Amniotic epithelial cell (primary cell): ENCODE data around the gene CNBD2.
"Not testable (repeated sequence)": the region's sequence is repeated elsewhere in the genome, so short reads cannot be mapped to it uniquely, and the experiment has no call there.

Experiments
- DNase-seq: peaks from one replicate; pipeline ENCODE4 v3.0.0-alpha.2; 2010; ENCODE audit warnings: low read depth

Gene CNBD2

DNA sequence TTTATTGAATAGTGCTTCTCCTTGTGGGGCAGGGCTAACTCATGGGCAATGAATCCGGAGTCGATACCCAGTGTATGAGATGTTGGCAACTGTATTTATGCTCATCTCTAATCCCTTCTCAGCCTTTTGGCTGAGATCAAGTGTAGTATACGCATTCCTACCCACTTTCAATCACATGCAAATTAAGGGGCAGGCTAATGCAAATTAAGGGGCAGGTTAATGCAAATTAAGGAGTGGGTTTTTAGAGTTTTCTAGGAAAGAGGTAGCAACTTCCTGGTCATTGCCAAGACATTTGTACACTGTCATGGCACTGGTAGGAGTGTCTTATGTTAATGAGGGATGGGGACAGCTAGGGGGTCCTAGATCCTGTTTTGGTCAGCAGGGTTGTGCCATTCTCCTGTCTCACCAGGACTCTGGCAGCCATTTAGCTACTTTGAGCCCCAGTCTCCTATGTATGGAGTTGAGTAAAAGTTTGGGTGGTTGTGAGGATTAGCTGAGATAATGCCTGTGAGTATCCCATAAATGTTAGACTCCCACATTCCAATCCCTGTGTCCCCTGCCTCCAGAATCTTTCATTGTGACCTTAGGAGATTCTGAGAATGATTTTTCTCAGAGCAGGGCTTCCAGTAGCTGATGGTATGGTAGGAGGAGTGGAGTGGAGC lies at the start of gene CNBD2:
CNBD2 (plus strand) TSS at position 612 of the 662 bp plus-strand sequence. CDS start 173 bp downstream, outside the sequence.
- no peak for DNase-seq

DNA sequence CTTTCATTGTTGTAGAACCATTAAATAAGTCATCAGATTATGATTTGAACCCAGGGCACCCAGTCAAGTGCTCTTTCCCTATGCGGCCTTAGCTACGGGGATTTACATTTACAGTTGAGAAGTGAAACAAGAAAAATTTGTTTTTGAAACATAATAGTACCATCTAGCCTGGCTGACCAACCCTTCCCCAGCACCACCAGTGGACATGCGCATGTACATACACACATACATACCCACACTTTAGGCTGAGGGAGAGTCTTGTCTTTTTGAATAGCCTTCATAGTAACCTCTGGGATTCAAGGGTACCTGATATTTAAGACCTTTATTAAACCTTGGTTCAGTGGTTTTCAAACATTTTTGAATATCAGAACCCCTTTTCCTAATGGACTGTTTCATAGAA lies 47.9 kb upstream of the CNBD2 start:
- DNase-seq = no peak

DNA sequence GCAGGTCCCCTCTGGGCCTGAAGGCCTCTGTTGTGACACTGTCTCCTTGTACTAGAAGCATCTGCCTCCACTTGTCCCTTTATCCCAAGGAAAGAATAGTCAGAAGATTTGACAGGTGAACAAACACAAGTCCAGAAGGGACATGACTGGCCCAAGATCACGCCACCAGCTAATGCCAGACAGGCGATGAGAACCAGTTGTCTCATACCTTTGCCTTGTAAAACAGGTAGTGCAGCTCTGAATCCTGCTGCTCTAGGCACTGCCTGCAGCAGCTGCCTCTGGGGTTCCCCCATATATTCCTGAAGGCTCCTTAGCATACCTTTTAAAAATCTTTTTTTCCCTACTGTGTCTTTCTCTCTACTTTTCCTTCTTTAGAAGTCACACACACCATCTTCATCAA lies 39.1 kb upstream of the CNBD2 start:
- DNase-seq = no peak

DNA sequence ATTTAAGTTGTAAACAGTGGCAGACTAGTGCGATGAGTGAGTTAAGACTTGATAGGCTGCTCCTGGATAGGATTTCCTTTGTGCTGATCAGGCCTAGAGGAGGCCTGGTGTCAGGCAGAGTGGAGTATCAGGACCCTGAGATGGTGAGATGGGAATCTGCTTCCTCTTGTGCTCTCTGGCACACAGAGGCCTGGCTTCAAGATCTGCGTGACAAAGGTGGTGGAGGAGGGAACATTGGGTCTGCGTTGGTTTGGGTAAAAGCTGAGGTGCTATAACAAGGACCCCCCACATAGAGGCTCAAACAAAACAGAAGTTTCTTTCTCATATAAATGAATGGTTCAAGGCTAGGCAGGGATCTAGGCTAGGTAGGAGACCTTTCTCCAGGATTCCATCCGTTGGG lies 34.3 kb upstream of the CNBD2 start:
- no peak for DNase-seq

DNA sequence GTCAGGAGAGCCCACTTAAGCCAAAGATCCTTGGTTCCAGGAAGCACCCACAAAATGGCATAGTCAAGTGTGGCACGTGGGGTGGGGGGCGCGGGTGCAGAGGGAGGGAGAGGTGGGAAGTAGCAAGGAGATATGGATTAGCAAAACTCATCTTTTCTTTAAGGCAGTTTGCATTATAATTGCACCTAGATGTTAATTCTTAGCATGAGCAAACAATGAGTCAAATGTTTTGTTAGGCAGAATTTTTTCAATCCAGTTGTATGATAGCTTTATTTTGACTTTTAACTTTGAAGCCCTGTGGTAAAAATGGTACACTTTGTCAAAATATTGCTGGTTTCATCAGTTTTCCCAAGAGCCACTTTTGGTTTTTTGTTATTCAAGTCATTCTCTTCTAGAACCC lies 29.1 kb upstream of the CNBD2 start:
- DNase-seq = no peak

DNA sequence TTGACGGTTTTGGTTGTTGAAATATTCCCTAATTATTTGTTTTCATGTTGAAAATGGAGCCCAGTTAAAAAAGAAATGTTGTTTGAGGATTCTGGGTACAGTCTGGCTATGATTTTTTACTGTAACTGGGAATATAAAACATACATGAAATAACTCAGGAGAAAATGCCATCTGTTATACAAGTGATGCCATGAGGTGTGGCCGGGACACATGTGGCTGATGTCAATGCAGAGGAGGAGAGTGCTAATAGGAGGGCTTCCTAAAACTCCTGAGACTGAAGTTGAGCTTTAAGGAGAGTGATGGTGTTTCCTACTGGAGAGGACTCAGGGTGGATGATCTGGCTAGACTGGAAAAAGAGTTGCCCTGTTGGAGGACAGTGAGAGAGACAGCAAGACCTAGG lies 26.8 kb upstream of the CNBD2 start:
- DNase-seq = no peak

DNA sequence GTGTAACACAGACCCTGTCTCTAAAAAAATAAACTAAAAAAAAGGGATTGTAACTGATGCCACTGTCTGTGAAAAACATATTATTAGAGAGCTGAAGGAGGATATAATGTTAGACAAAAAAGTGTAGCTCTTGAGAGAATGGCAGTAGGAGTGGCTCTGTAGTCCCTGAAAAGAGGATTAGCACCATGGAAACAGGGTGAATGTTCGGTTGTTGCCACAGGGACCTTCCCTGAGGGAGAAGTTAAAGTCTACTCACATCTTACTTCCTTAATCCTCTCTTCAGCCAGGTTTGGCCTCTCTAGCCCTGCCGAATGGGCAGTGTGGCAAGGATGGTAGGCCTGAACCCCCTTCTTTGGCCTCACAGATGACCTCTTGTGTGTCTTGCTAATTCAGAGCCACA lies 26.1 kb upstream of the CNBD2 start:
- DNase-seq = no peak

DNA sequence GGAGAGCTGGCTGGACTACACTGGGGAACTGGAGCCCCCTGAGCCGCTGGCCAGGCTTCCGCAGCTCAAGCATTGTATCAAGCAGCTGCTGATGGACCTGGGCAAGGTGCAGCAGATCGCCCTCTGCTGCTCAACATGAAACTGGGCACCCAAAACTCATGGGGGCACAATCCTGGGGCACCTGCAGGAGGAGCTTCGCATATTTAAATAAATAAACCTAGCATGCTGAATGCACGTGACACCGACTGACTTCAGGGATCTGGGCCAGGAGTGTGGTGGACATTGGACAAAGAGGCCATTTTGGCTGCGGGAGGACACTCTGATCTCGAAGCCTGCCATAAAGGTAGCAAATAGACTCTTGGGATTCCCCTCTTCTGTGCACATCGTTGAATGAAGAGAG lies 20.9 kb upstream of the CNBD2 start:
- peak; percentile 32 for DNase-seq

DNA sequence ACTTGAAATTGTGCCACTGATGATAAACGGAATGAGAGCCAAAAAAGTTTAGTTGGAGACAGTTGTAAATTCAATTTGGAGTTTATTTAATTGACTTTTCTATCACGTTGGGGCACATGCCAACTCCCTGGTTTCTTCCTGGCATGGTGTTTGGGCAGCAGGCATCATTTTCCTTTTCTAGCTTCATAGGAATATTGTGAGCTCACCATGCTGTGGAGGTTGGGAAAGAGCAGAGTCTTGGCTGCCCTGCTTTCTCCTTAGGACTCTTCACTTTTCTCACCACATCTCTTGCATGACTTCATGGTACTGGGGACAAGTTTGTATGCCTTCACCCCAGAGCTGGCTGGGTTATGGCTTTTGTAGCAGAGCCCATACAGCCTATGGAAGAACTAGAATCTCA lies 20.5 kb upstream of the CNBD2 start:
- DNase-seq = no peak

DNA sequence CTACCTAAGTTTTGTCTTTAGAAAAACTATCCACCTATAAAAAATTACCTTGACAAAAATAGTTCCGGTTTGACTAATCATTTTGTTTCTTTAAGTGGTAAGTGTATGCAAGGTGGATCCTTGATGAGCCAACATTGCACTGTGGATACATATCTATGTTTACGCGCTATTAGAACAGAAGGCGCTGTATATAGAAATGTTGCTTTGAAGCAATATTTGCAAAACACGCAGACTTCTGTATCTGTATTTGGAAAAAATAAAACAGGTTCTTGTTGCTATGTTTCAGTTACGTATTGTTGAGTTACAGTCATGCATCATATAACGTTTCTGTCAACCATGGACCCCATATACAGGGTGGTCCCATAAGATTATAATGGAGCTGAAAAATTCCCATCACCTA lies 18.3 kb upstream of the CNBD2 start:
- no peak for DNase-seq

DNA sequence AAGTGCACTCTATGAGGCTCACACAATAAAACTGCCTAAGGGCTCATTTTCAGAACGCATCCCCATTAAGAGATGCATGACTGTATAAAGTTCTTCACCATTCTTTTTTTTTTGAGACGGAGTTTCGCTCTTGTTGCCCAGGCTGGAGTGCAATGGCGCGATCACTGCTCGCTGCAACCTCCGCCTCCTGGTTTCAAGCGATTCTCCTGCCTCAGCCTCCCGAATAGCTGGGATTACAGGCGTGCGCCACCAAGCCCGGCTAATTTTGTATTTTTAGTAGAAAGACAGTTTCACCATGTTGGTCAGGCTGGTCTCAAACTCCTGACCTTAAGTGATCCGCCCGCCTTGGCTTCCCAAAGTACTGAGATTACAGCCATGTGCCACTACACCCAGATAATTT lies 16.3 kb upstream of the CNBD2 start:
- not testable (repeated sequence) for DNase-seq

DNA sequence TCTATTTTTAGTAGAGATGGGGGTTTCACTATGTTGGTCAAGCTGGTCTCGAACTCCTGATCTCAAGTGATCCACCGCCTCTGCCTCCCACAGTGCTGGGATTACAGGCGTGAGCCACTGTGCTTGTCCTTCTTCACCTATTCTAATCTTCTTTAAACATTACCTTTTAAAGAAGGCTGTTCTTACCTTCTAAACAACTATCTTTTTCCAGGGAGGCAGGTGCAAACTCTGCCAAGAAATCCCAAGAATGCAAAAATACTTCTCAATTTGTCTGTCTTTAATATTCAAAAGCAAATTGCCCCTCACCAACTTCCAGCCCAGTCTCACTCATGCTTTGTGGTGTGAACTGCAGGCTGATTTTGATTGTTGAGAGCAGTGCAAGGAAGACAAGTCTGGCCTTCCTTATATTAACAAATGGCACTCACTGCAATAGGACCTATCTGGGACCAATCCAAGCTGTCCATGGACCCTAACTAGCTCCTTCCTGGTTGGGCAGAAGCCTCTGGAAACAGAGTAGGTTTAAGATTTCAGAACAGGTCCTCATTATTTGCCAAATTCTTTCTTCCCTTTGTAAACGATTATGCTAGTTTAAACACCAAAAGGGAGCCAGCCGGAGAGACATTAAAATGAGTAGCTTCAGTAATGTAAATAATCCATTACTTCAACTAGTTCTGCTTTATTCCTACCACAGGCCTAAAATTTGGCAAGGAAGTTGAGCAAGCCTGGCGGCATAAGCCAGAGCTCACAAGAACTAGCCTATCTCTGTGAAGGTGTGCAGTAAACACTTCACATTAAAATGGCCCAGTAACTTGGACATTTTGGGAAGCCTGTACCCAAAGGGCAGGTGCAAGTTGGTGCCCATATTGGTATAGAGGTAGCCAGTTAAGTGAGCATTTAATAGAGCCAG lies 15.7 kb upstream of the CNBD2 start:
- peak; percentile 33 for DNase-seq

DNA sequence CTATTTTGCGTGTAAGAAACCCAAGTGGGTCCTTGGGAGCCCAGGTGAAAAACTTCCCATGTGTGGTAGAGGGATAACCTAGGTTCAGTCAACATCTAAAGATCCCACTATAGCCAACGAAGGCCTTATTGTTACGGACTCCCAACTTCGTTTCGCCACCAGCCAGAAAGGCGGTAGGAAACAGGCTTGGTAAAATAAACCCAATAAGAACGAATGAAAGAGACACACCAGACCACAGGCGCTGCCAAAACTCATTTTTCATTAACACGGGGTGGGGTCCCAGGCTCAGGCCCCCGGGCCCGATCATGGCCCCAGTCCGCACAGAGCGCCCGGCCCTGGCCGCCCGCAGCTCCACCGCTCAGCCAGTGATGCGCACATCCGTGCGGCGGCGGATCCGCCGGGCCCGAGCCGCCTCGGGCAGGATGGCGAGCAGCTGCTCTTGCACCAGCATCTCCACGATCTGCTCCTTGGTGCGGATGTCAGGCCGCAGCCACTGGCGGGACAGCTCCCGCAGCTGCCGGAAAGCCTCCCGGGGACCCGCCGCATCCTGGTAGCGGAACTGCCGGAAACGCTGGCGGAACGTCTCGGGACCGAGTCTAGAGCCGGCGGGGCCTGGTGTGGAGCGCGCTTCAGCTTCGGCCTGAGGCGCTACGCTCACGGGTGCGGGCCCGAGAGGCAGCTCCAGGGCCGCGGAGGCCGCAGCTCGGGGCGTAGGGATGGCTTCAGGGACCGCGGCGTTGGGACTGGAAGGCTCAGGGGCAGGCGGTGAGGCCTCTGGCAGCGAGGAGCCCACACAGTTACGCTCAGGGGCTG lies 14.8 kb upstream of the CNBD2 start:
- peak; percentile 41 for DNase-seq

DNA sequence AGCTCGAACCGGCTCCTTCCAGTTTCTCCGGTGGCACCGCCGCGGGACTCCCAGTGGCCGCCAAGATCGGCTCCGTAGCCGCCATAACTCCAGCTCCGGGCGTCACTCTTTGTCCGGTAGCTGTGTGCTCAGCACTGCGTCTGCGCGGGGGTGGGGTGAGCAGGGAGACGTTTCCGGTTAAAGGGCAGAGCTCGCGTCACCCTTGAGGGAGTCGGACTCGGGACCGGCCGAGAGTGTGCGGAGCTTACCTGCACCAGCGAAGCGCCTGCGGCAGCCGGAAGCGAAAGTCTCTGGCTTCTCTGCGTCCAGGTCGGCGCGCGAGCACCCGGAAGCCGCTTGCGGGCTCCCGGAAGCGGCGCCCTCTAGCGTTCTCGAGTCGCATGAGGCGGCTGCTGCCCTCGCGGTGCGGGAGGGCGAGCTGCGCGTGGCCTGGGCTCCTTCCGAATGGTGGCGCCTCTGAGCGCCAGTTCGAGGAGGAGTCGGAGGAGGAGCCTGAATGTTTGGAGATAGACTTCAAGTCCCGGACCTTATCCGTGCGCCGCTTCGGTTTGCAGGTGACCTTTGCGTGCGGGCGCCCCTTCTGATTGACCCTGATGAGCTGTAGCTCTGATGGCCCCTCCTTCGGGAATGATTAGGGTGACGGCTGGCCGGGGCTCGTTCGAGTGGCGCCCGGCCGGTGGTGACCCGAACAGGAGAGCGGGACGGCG lies 14.0 kb upstream of the CNBD2 start, which contains the start of gene SCAND1:
SCAND1 (minus strand) TSS at position 303 of the 707 bp plus-strand sequence; CDS start at position 85, 218 bp downstream.
- peak; percentile 96 for DNase-seq

DNA sequence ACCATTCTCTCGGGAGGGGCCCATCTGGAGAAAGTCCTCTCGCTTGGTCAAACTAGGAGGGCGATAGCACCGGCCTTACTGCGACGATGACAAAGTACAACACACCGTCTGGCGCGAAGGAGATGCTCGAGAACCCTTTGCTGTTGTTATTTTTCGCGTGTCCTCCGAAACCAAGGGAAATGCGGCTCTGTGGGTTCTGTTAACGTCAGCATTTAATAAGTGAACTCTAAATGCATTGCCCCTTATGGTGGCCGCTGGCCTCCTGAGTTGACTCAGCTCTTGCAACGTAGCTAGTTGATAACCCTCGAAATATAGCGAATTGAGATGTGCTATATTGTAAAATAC lies 13.5 kb upstream of the CNBD2 start:
- peak; percentile 51 for DNase-seq

DNA sequence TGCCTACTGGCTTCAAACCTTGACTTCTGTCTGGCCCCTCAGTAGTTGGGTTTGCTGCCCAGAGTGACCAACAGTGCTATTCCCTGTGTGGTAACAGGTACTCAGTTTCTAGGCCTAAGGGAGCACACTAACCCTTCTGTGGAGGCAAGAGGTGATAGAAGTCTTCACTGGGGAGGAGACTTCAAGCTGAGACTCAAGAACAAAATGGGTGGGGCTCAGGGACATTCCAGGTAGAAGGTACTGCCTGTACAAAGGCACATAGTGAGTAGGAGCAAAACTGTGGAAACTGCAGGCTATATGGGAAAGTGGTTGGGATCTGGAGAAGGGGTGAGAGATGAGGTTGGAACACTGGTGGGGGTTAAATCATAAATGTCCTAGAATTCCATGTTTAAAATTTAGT lies 11.8 kb upstream of the CNBD2 start:
- no peak for DNase-seq

DNA sequence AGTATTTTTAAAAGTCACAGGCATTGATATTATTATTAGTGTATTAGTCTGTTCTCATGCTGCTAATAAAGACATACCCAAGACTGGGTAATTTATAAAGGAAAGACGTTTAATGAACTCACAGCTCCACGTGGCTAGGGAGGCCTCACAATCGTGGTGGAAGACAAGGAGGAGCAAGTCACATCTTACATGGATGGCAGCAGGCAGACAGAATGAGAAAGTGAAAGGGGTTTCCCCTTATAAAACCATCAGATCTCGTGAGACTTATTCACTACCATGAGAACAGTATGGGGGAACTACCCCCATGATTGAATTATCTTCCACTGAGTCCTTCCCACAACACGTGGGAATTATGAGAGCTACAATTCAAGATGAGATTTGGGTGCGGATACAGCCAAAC lies 9.1 kb upstream of the CNBD2 start:
- not testable (repeated sequence) for DNase-seq

DNA sequence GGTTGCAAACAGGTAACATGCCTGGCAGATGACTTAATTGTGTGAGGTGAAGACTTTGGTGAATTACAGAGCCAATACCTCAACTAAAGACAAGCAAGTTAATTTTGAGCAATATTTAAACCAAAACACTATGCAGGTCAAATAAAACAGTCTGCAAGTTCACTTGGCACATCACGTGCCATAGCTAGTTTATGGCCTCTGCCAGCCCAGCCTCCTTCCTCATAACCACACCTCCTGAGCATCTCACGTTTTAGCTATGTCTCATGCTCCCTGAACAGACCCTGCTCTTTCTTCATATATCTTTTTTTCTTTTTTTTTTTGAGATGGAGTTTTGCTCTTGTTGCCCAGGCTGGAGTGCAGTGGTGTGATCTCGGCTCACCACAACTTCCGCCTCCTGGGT lies 4.5 kb upstream of the CNBD2 start:
- DNase-seq = peak; percentile 16

DNA sequence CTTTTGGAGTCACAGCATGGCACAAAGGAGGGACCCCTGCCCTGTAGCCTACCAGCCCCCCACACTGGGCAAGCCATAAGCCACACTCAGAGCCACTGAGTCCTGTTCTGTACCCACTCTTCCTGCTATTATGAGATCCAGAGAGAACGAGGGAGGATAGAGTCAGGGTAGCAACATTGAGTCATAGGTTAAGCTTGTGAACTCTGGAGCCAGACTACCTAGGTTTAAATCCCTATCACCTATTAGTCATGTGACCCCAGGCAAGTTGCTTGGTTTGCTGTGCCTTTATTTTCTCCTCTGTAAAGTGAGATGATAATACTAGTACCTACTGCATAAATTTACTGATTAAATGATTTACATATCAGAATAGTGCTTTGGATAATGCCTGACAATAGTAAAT lies 540 bp downstream of the CNBD2 start:
- DNase-seq = peak; percentile 9

DNA sequence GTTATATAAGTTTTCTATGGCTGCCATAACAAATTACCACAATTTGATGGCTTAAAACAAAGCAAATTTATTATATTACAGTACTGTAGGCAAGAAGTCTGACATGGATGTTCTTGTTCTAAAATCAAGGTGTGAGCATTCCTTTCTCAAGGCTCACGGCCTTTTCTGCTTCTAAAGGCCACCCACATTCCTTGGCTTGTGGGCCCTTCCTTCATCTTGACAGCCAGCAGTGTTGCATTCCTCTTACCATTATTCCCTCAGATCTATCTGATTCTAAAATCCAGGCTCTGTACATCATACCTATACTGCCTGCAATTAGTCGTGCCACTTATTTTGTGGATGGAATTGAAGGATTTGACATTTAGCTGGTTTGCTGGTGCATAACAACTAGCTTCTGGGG lies 3.6 kb downstream of the CNBD2 start:
- no peak for DNase-seq

DNA sequence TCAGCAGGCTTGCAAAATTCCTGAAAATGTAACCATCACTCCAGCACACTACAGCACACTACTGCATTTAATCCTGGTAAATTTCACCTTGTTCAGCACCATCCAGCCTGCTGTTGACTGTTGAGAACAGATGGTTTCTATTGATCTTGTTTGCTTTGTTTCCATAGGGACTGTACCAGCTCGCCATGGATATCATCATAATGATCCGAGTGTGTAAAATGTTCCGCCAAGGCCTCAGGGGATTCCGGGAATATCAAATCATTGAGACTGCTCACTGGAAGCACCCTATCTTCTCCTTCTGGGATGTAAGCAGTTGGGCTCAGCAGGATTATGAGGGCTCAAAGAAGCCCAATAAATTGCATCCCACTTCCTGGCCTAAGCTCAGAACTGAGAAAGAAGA lies 4.1 kb downstream of the CNBD2 start:
- no peak for DNase-seq

DNA sequence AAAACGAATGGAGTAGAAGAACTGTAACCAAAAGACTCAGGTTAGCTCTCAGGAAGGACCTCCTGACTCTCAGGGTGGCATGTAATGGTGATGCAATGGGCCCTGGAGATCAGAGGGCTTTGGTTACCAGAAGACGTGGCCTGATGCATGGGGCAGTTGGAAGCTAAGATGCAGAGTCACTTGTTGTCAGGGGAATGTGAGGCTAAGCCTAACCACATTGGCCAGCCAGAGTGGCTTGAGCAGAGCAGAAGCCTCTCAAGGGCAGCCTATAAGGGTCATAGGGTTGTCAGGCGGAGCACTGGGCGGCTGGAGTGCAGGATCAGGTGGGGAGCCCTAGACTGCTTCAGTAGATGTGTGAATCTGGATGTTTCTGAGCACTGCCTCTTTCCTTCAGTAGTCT lies 5.9 kb downstream of the CNBD2 start:
- peak; percentile 5 for DNase-seq
